Large intestine (tissue), 3 donors: ENCODE results near the gene SGMS1. TPM values are rescaled to one million over a fixed set of nuclear protein-coding genes. Genes with fewer than 3 reads are reported as not detected.

Experiments
- DNase-seq, 2 donors: peaks; one replicate each; pipeline versions ENCODE4 v3.0.0 to v3.0.0-alpha.2; 2013
- H3K27ac ChIP-seq: one replicate; pipeline ENCODE4 v1.5.1; 2013; ENCODE audit warnings: low read length
- H3K27me3 ChIP-seq: 2 replicates; pipeline ENCODE4 v1.6.1; 2013; ENCODE audit warnings: low read length; ENCODE audit not compliant: control insufficient read depth, insufficient read depth
- H3K36me3 ChIP-seq: 2 replicates; pipeline ENCODE4 v1.6.1; 2013; ENCODE audit warnings: low read length; ENCODE audit not compliant: control insufficient read depth, insufficient read depth
- H3K4me1 ChIP-seq: one replicate; pipeline ENCODE4 v1.6.1; 2013; ENCODE audit warnings: low read length; ENCODE audit not compliant: control insufficient read depth, insufficient read depth
- H3K4me3 ChIP-seq: one replicate; pipeline ENCODE4 v1.5.1; 2013; ENCODE audit warnings: low read length
- H3K9me3 ChIP-seq: one replicate; pipeline ENCODE4 v1.6.1; 2013; ENCODE audit warnings: mild to moderate bottlenecking, low read depth, low read length, moderate library complexity; ENCODE audit not compliant: control insufficient read depth
- WGBS: methylation state at CpG from one replicate; pipeline ENCODE4 v1.1.5; 2013; ENCODE audit warnings: low lambda C conversion rate; ENCODE audit not compliant: insufficient coverage; 5-methylcytosine and 5-hydroxymethylcytosine counted together
- polyA plus RNA-seq: library from polyadenylated mRNA; unstranded; fragments of 120-200 nt; gene quantifications from one replicate; pipeline ENCODE4 v1.2.1, GENCODE V29; 2013

SGMS1 gene
- polyA plus RNA-seq, 1 donor = 22.8 TPM

GRCh38 chr10:50622706-50623662 is 772 bp downstream of the SGMS1 start:
- no CpG with 5 or more reads among the region's 88 CpGs for WGBS
- no peaks in the 10 kb centered on the region for H3K36me3 ChIP-seq
- peak; percentile 32 to 58 for DNase-seq
- H3K9me3 ChIP-seq = no peaks in the 10 kb centered on the region
- no peaks in the 10 kb centered on the region for H3K27me3 ChIP-seq
- peak overlapping the region; percentile 97 for H3K27ac ChIP-seq
- H3K4me3 ChIP-seq = peak overlapping the region; percentile 56
- H3K4me1 ChIP-seq = peaks cover 6% of the 10 kb centered on the region

DNA sequence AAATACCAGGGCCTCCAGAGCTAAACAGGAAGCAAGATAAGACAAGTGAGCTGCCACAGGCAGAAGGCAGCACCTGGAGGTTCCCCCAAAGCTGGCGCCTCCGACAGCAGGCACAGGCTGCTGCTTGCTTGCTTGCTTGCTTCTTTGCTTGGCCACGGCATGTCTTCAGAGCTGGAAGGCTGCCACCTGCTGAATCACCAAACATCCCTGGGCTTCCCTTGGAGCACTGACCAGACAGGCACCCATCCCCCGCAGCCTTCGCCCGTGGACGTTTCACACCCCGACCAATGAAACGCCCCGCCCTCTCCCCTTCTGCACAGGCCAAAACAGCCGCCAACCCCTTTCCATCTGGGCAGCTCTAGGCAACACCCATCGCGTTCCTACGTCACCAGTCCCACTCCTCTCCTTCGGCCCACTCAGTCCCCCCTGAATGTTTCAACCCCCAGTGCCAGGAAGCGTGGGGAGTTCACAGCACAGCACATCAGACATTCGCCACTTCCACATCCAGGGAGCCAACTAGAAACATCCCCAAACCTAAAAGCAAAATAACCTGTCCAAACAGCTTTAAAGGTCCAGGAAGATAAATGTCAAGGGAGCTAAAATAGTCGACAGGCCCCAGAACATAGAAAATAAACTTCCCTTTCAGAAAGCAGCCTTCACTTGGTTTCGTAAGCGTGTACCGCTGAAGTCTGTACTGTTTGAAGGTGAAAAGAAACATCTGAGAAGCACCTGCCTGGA is 1.6 kb downstream of the SGMS1 start:
- 0% methylated on average over 1 of the region's 21 CpGs for WGBS
- Histone ChIP-seq H3K4me3 (peak overlapping the region; percentile 56), H3K27ac (peak overlapping the region; percentile 97), H3K9me3 (no peaks in the 10 kb centered on the region), H3K27me3 (no peaks in the 10 kb centered on the region), H3K36me3 (no peaks in the 10 kb centered on the region), H3K4me1 (peaks cover 6% of the 10 kb centered on the region)
- peak; percentile 81 to 86 for DNase-seq

DNA sequence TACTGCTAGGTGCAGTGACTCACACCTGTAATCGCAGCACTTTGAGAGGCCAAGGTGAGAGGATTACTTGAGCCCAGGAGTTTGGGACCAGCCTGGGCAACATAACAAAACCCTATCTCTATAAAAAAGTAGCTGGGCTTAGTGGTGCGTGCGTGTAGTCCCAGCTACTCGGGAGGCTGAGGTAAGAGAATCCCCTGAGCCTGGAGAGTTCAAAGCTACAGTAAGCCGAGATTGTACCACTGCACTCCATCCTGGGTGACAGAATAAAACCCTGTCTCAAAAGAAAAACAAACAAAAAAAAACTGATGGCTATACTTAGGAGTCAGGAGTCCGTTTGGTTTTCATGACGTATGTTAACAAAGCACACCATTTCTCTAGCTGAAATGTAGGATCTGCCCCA is 2.9 kb downstream of the SGMS1 start:
- Histone ChIP-seq H3K4me1 (peaks cover 6% of the 10 kb centered on the region), H3K27ac (no peak overlapping the region), H3K36me3 (no peaks in the 10 kb centered on the region), H3K27me3 (no peaks in the 10 kb centered on the region), H3K9me3 (no peaks in the 10 kb centered on the region), H3K4me3 (no peak overlapping the region)
- no peak for DNase-seq
- WGBS = 100% methylated on average over 1 of the region's 7 CpGs

DNA sequence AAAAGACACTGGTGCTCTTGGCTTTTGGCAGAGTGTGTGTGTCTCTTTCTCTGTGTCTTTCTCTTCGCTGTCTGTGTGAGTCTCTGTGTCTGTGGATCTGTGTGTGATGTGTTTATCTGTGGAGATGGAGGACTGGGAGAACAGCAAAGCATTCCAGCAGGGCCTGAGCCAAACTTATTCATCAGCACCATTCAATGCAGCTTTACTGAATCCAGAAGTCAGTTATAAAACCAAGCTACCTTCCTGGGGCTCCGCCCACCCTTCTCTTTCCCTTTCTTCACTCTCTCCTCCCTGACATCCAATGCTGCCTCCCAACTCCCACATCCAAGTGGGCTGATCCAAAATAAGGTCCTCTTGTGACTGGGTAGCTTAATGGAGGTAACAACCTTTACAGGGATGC is 3.9 kb downstream of the SGMS1 start:
- H3K27ac ChIP-seq = no peak overlapping the region
- peaks cover 6% of the 10 kb centered on the region for H3K4me1 ChIP-seq
- H3K9me3 ChIP-seq = no peaks in the 10 kb centered on the region
- no peaks in the 10 kb centered on the region for H3K36me3 ChIP-seq
- H3K4me3 ChIP-seq = no peak overlapping the region
- H3K27me3 ChIP-seq = no peaks in the 10 kb centered on the region
- no peak for DNase-seq
- no CpG with 5 or more reads among the region's 2 CpGs for WGBS

DNA sequence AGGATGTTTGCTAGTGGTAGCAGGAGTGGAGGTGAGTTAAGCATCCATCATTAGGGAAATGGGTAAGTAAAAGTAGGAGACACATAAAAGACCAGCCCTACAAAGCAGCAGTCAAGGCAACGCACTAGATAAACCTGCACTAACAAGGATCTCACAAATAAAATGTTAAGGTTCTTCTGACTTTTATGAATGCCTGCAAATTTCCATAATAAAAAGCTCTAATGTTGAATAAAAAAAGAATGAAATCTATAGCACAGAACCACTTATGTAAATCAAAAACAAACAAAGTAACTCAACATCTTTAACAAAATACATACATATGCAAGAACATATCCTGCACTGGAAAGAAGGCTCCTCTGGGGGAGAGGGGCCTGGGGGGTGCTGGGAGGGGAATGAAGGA is 4.6 kb downstream of the SGMS1 start:
- Histone ChIP-seq H3K9me3 (no peaks in the 10 kb centered on the region), H3K36me3 (no peaks in the 10 kb centered on the region), H3K4me3 (no peak overlapping the region), H3K27ac (no peak overlapping the region), H3K27me3 (no peaks in the 10 kb centered on the region), H3K4me1 (peaks cover 6% of the 10 kb centered on the region)
- DNase-seq = no peak
- no CpG with 5 or more reads among the region's 1 CpG for WGBS

DNA sequence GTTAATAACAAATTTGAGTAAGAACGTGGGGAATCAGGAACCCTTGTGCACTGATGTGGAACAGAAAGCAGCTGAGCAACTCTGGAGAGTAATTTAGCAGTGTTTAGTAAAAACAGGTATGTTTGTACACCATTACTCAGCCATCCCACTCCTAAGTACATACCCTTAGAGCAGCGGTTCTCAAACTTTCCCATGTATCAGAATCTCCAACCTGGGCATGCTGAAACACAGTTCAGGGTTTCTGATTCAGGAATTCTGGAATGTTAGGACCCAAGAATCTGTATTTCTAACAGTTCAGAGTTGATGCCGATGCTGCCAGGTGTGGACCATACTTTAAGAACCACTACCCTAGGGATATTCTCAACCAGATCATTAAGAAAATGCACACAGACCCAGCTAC is 5.1 kb downstream of the SGMS1 start:
- no peaks in the 10 kb centered on the region for H3K9me3 ChIP-seq
- H3K4me1 ChIP-seq = peaks cover 6% of the 10 kb centered on the region
- no peaks in the 10 kb centered on the region for H3K27me3 ChIP-seq
- no peak for DNase-seq
- 100% methylated on average over 1 of the region's 3 CpGs for WGBS
- H3K4me3 ChIP-seq = no peak overlapping the region
- H3K36me3 ChIP-seq = no peaks in the 10 kb centered on the region
- H3K27ac ChIP-seq = no peak overlapping the region

DNA sequence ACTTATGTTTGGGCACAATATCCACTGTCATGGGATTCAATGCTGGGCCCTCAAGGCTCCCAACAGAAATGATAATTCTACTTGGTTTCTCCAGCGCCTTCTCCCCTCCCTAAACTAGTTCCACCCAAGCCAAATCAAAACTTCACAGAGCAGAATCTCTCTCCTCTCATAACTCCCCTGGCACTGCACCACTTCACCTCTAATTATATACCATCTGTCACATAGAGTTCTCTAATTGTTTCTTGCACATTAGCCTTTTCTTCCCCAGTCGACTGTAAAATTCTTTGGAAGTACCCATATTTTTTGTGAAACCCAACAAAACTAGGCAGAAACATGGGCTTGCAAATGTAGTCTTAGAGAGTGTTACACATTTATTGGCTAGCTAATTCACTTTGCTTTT is 8.1 kb downstream of the SGMS1 start:
- H3K4me1 ChIP-seq = peaks cover 7% of the 10 kb centered on the region
- no peaks in the 10 kb centered on the region for H3K27me3 ChIP-seq
- WGBS = 90% methylated on average over 2 of the region's 2 CpGs
- DNase-seq = no peak
- H3K36me3 ChIP-seq = no peaks in the 10 kb centered on the region
- no peaks in the 10 kb centered on the region for H3K9me3 ChIP-seq
- H3K4me3 ChIP-seq = no peak overlapping the region
- H3K27ac ChIP-seq = no peak overlapping the region

DNA sequence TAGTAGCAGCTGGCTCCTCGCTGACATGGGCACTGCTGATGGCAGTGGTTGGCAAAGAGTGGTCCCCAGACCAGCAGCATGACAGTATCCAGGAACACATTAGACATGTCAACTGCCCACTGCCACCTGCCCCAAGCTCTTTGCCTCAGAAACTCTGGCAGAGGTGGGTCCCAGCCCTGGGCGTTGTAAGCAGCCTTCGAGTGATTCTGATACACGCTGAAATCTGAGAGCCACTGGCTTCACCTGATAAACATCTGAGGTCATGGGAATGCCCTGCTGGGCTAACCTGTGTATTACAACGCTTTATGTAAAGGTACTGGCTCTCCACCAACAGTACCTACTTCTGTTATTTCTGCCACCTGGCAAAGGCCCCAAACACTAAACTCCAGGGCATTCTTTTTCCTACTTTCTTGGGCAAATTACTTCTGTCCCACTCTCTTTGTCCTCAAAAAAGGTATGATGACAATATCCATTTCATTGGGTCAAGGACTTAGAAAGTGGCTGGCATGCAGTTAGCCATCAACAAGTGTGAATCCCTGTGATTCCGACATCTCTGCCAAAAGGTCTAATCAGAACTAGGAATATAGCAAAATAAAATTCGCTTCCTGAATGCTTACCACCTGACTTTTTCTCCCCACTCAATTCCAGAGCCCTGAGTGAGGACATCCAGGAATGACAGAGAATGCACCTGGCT is 9.2 kb downstream of the SGMS1 start:
- Histone ChIP-seq H3K4me3 (no peak overlapping the region), H3K27me3 (no peaks in the 10 kb centered on the region), H3K4me1 (peaks cover 7% of the 10 kb centered on the region), H3K36me3 (no peaks in the 10 kb centered on the region), H3K9me3 (no peaks in the 10 kb centered on the region), H3K27ac (no peak overlapping the region)
- 100% methylated on average over 1 of the region's 7 CpGs for WGBS
- DNase-seq = no peak

DNA sequence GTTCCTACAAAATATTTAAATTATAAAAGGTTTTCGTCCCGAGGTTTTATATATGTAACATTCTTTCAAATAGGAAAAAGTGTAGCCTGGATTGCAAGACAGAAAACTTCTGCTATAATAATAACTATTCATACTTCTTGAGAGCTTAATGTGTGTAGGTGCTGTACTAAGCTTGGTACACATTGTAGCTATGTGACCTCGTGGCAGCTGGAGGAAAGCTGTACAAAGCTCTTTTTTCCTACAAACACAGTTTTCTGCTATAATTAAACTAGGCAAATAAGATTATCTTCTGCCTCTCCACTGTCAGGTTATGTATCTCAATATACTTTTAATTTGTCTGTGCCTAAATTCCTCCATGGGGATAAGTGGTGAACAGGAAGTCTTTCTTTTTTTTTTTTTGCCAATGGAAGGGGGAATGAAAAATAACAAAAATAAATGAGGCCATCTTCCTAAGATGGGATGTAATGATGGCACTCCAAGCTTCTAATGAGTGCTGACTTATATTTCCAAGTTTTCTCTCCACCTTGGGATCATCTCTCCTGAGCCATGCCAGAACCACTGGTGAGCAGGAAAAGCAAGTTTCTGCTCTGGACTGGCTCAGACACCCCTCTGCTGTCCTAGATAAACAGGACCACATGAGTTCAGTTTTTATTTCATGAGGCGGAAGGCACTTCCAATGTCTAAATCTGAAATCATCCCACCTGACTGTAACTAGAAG is 9.9 kb downstream of the SGMS1 start:
- 75% methylated on average over 3 of the region's 4 CpGs for WGBS
- no peak overlapping the region for H3K27ac ChIP-seq
- H3K36me3 ChIP-seq = no peaks in the 10 kb centered on the region
- DNase-seq = no peak
- peaks cover 7% of the 10 kb centered on the region for H3K4me1 ChIP-seq
- no peaks in the 10 kb centered on the region for H3K9me3 ChIP-seq
- H3K27me3 ChIP-seq = no peaks in the 10 kb centered on the region
- H3K4me3 ChIP-seq = no peak overlapping the region

GRCh38 chr10:50613150-50613549 is 10.6 kb downstream of the SGMS1 start:
- Histone ChIP-seq H3K4me3 (no peak overlapping the region), H3K27ac (no peak overlapping the region), H3K27me3 (no peaks in the 10 kb centered on the region), H3K4me1 (peaks cover 7% of the 10 kb centered on the region), H3K36me3 (no peaks in the 10 kb centered on the region), H3K9me3 (no peaks in the 10 kb centered on the region)
- WGBS = 83% methylated on average over 1 of the region's 2 CpGs
- DNase-seq = no peak
